Activated CD4-positive, alpha-beta memory T cell treated with anti-CD3 and anti-CD28 coated beads for 36 hours (primary cell): Measurements from ENCODE around the gene HECTD4. TPM values are rescaled to one million over a fixed set of nuclear protein-coding genes. Genes with fewer than 3 reads are reported as not detected.

Experiments
- CTCF ChIA-PET: fragments of 350-600 bp; sonication (Branson Sonifier 250); formaldehyde crosslinking; loops from one replicate; lab custom pipeline; 2021; ENCODE audit warnings: antibody characterized with exemption, inconsistent platforms; lab: Charles Lee
- POLR2A ChIA-PET: fragments of 350-600 bp; sonication (Branson Sonifier 250); formaldehyde crosslinking; loops from one replicate; lab custom pipeline; 2021; ENCODE audit warnings: antibody characterized with exemption; lab: Charles Lee
- DNase-seq: peaks from one replicate; pipeline ENCODE4 v3.0.0-alpha.2; 2020
- H3K27ac Mint-ChIP-seq: one replicate; pipeline ENCODE4 v1.8.0; 2021; ENCODE audit warnings: mixed read lengths
- H3K27me3 Mint-ChIP-seq: one replicate; pipeline ENCODE4 v1.8.0; 2021; ENCODE audit warnings: mixed read lengths
- H3K36me3 Mint-ChIP-seq: one replicate; pipeline ENCODE4 v1.8.0; 2021; ENCODE audit warnings: mixed read lengths
- H3K4me1 Mint-ChIP-seq: one replicate; pipeline ENCODE4 v1.8.0; 2021; ENCODE audit warnings: low read depth, mixed read lengths
- H3K4me3 Mint-ChIP-seq: one replicate; pipeline ENCODE4 v1.8.0; 2021; ENCODE audit warnings: mild to moderate bottlenecking, mixed read lengths
- H3K9me3 Mint-ChIP-seq: one replicate; pipeline ENCODE4 v1.8.0; 2021; ENCODE audit warnings: mixed read lengths
- intact Hi-C: fragments of 100-400 bp; cut with micrococcal nuclease; formaldehyde crosslinking; loops from one replicate; pipeline ENCODE4 v1.15.1; 2023
- total RNA-seq, 2 experiments: library from RNA; stranded (reverse); gene quantifications; one replicate each; pipeline ENCODE4 v1.2.3, GENCODE V29; 2021

HECTD4 gene
- total RNA-seq, 2 experiments from 2014 or later, result 24.0 to 24.4 TPM

DNA sequence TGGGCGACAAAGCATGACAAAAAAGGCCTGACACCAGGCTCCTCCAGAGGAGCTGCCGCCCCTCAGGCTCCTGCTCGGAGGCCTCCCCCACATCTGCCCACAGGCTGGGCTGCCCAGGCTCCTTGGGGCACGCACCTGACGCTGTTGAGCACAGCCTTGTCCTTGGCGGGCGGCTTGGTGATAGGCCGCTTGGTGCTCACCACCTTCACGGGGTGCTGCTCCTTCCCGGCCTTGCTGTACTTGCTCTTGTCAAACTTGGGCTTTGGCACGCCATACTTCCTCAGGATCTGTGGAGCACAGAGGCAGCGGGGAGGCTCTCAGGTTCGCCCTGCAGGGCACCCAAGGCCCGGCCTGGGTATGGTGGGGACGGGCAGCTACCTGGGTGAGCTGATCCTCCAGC lies 203.4 kb downstream of the HECTD4 start:
- intact Hi-C loops, result no loop called here
- Mint-ChIP-seq H3K27ac (no peak overlapping the region), H3K36me3 (peaks cover 14% of the 10 kb centered on the region), H3K4me3 (no peak overlapping the region), H3K4me1 (peaks cover 18% of the 10 kb centered on the region), H3K27me3 (no peaks in the 10 kb centered on the region), H3K9me3 (no peaks in the 10 kb centered on the region)
- ChIA-PET CTCF (no interaction called here), POLR2A (no interaction called here)
- no peak for DNase-seq

DNA sequence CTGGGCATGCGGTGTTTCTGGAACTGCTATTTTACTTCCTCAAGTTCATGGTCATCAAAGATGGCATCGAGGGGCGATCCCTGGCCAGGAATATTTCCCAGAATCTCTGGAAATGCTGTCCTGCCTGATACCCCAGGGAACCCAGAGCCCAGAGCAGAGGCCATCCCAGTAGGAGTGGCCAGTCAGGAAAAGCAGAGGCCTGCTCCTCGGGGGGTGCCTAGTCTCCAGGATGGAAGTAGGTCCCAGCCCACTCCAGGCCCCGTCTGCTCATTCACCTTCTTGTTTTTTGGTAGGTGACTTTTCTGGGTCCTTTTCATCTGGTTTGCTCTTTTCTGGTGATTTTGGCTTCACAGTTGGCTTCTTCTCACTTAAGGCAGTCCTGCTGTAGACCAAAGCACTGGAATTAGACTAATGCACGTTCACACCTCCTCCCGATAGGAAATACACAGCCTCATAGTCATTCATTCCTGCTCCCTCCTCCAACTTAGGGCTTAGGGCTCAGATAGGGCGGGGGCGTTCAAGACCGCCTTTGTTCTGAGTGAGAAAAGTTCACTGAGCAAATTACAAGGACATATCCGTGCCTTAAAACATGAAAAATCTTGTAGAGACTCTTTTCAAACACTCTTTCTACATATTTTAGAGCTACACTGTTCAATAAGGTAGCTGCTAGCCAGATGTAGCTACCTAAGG lies 205.8 kb downstream of the HECTD4 start:
- Mint-ChIP-seq H3K4me1 (peaks cover 4% of the 10 kb centered on the region), H3K27me3 (no peaks in the 10 kb centered on the region), H3K36me3 (peaks cover 19% of the 10 kb centered on the region), H3K4me3 (no peak overlapping the region), H3K9me3 (no peaks in the 10 kb centered on the region), H3K27ac (no peak overlapping the region)
- intact Hi-C loops, result no loop called here
- POLR2A ChIA-PET, result no interaction called here
- CTCF ChIA-PET, result no interaction called here
- DNase-seq, result no peak

DNA sequence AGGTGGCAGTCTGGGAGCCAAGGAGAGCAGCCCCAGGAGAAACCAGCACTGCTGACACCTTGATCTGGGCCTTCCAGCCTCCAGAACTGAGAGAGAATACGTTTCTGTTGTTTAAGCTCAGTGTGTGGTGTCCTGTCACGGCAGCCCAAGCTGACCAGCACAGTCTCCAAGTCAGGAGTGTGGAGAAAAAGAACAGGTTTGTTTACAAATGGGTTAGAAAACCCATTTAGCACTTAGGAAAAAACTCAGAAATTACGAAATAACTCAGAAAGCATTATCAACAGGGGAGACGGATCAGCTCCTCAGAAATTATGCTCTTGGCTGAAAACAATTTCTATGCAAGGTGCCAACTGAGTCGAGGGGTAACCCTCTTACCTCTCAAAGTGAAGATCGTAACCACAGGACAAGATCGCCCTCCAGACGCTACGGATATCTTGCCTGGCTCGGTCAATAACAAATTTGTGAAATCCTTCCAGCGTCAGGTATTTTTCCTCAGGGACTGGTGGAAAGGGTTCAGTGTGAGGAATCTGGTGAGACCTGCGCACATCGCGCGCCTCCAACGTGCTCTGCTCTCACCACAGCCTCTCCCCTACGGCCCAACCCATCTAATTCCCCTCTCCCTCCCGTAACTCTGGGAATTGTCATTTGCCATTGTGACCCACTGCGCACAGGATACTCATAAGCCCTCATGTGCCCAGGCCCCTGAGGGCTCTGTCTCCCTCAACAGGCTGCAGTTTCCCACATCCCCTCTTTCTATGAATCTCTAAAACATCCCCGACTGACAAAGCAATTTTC lies 206.7 kb downstream of the HECTD4 start:
- Mint-ChIP-seq H3K4me3 (no peak overlapping the region), H3K36me3 (peaks cover 18% of the 10 kb centered on the region), H3K4me1 (peaks cover 3% of the 10 kb centered on the region), H3K27me3 (no peaks in the 10 kb centered on the region), H3K9me3 (no peaks in the 10 kb centered on the region), H3K27ac (no peak overlapping the region)
- intact Hi-C loops, result no loop called here
- no peak for DNase-seq
- ChIA-PET POLR2A (no interaction called here), CTCF (no interaction called here)

DNA sequence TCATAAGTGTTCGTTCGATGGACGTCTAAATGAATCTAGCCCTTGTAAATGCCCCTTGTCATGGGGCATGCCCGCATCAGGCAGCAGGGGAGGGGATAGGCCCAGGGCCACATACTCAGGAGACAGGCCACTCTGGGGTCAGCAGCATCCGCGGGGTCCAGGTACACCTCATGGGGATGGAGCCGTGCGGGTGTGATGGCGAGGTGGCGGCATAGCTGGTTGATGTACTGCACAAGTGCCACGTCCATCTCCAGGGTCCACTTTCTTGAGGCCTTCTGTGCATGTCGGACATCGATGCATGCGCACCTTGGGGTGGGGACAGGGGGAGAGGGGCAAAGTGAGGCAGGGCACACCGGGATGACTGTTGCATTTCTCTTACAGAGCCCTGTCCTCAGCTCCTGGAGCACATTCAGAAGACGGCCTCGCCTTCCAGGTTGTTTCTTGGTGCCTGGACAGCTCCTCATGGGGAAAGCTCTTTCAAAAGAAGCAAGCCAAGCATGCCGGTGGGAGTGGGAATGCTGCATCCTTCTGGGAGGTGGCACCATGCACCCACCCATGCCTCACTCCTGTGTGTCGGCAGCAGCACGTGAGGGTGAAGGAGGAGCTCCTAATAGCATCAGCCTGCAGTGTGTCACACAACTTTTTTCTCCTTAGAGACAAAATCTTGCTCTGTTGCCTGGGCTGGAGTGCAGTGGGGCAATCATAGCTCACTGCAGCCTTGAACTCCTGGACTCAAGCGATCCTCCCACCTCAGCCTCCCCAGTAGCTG lies 209.5 kb downstream of the HECTD4 start:
- CTCF ChIA-PET, result no interaction called here
- Mint-ChIP-seq H3K4me3 (no peak overlapping the region), H3K36me3 (peaks cover 13% of the 10 kb centered on the region), H3K9me3 (no peaks in the 10 kb centered on the region), H3K27me3 (no peaks in the 10 kb centered on the region), H3K27ac (no peak overlapping the region), H3K4me1 (no peaks in the 10 kb centered on the region)
- intact Hi-C loops, result no loop called here
- POLR2A ChIA-PET, result no interaction called here
- DNase-seq, result no peak

DNA sequence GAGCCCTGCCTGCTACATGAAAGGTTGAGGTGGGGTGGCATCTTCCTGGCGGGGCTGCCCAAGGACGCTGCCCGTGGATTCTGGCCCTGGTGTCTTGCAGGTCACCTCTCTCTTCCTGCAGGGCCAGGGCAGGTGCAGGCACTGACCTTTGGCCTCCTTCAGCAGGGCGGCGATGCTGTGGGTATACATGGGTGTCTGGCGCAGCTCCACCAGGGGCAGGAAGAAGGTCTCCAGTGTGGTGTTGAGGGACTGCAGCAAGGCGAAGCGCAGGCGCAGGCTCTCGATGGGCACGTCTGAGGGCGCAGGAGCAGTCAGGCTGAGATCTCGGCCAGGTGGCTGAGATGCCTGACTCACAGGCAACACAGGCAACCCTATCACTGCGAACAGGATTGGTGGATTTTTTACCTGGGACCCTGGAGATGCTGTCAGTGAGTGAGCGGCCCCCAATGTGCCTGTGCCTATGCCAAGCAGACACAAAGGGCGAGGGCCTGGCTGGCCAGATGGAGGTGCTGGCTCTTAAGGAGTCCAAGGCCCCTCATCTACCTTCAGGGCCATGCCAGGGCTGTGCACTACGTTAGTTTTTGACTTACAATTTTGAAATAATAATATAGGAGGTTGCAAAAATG lies 211.1 kb downstream of the HECTD4 start:
- DNase-seq, result no peak
- H3K27me3 Mint-ChIP-seq, result no peaks in the 10 kb centered on the region
- no peaks in the 10 kb centered on the region for H3K9me3 Mint-ChIP-seq
- CTCF ChIA-PET, result no interaction called here
- peaks cover 13% of the 10 kb centered on the region for H3K36me3 Mint-ChIP-seq
- no peak overlapping the region for H3K27ac Mint-ChIP-seq
- H3K4me1 Mint-ChIP-seq, result no peaks in the 10 kb centered on the region
- no peak overlapping the region for H3K4me3 Mint-ChIP-seq
- intact Hi-C loops, result no loop called here
- POLR2A ChIA-PET, result no interaction called here

DNA sequence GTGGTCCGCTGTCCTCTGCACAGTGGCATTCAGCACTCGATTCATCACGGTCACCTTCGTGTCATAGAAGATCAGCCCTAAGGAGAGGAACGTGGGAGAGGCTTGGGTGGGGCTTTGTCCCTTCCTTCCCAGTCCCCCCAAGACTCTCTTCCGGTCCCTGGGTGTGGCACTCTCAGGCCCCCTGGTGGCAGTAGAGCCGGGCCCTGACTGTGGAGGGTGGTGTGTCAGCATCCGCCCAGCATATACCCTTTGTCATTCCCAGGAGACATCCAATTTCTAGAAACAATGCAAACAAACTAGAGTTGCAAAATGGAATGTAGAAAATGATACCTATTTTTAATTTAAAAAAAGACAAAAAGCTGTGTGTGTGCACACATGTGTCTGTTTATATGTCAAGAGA lies 211.9 kb downstream of the HECTD4 start:
- Mint-ChIP-seq H3K27ac (no peak overlapping the region), H3K4me1 (no peaks in the 10 kb centered on the region), H3K27me3 (no peaks in the 10 kb centered on the region), H3K9me3 (no peaks in the 10 kb centered on the region), H3K4me3 (no peak overlapping the region), H3K36me3 (peaks cover 13% of the 10 kb centered on the region)
- CTCF ChIA-PET, result interaction anchor here (0.6 kb wide), 1 partner anchor 84 kb away, joined by 3 read pairs; no protein-coding TSS in a partner anchor
- POLR2A ChIA-PET, result no interaction called here
- intact Hi-C loops, result no loop called here
- peak; percentile 42 for DNase-seq

DNA sequence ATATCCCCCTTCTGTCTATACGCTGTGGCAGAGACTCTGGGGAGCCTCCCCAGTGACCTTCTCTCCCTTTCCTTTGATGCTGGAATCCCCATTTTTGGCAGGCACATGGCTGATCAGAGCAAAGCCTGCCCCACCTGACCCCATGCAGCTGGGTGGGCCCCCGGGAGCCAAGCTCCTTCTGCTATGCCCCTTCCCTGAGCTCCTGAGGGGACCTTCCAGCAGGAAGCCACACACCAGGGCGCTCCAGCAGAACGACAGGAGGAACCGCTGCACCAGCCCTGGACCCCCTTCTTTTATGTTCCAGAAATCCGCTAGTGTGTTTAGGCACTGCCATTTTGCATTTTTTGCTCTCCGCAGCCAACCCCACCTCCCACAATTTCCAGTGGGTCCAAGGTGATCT lies 212.3 kb downstream of the HECTD4 start:
- intact Hi-C loops, result no loop called here
- H3K4me3 Mint-ChIP-seq, result no peak overlapping the region
- no peak overlapping the region for H3K27ac Mint-ChIP-seq
- no peaks in the 10 kb centered on the region for H3K9me3 Mint-ChIP-seq
- H3K27me3 Mint-ChIP-seq, result no peaks in the 10 kb centered on the region
- POLR2A ChIA-PET, result no interaction called here
- peaks cover 9% of the 10 kb centered on the region for H3K36me3 Mint-ChIP-seq
- no peak for DNase-seq
- CTCF ChIA-PET, result interaction anchor here (0.6 to 1.3 kb wide), 2 partner anchors 28 to 84 kb away, joined by 3 read pairs; no protein-coding TSS in a partner anchor
- no peaks in the 10 kb centered on the region for H3K4me1 Mint-ChIP-seq

DNA sequence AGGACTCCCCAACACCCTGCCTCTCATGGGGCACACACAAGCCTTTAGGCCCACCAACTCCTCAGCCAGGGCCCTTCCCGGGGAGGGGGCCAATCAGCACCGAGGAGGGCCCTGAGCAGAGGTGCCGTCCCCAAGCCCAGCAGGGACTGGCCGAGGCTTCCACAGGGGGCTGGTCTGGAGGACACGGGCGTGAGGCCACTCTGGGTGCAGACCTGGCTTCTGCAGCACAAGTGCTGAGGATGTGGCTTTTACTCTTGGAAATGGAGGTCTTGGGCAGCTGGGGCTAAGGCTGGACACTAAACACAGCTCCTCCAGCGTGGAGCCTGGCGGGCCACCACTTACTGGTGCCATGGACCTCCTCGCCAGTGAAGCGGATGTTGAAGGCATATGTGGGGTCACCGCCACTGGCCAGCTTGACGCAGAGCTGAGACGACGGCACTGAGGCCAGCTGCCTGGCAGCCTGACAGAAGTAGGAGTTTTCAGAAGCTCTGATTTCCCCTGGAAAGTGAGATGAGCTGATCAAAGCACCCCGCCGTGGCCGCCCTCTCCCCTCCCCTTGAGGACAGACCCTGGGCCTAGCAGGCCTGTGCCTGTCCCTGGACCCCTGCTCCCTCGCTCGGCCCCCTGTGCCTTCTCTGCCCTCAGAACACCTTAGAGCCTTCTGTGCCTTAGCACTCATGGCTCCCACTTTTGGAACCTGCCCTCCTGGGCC lies 212.9 kb downstream of the HECTD4 start:
- DNase-seq, result no peak
- H3K27ac Mint-ChIP-seq, result no peak overlapping the region
- H3K4me3 Mint-ChIP-seq, result no peak overlapping the region
- intact Hi-C loops, result no loop called here
- peaks cover 8% of the 10 kb centered on the region for H3K36me3 Mint-ChIP-seq
- H3K9me3 Mint-ChIP-seq, result no peaks in the 10 kb centered on the region
- CTCF ChIA-PET, result interaction anchor here (1.3 kb wide), 1 partner anchor 29 kb away, joined by 3 read pairs; no protein-coding TSS in a partner anchor
- no peaks in the 10 kb centered on the region for H3K4me1 Mint-ChIP-seq
- POLR2A ChIA-PET, result no interaction called here
- no peaks in the 10 kb centered on the region for H3K27me3 Mint-ChIP-seq

DNA sequence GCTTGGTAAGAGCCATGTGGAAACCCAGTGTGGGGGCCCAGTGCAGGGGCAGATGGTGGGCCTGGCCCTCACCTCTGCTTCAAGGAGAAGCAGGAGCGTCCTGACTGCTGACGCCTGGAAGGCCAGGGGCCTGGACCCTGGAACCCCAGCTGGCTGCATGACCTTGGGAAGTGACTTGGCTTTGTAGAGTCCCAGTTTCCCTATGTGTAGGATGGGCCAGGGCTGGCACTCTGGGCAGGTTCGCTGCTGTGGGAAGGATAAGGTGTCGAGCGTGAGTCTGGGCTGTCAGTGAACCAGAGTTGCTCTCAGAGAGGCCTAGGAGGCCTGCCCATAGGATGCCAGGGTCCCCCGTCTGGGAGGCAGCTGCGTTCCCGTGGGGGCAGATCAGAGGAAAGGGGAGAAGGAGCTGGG lies 213.7 kb downstream of the HECTD4 start:
- ChIA-PET CTCF (interaction anchor here (1.3 kb wide), 1 partner anchor 30 kb away, joined by 3 read pairs; no protein-coding TSS in a partner anchor), POLR2A (no interaction called here)
- DNase-seq, result no peak
- no peaks in the 10 kb centered on the region for H3K9me3 Mint-ChIP-seq
- intact Hi-C loops, result no loop called here
- H3K4me3 Mint-ChIP-seq, result no peak overlapping the region
- no peaks in the 10 kb centered on the region for H3K4me1 Mint-ChIP-seq
- H3K36me3 Mint-ChIP-seq, result peaks cover 8% of the 10 kb centered on the region
- no peak overlapping the region for H3K27ac Mint-ChIP-seq
- H3K27me3 Mint-ChIP-seq, result no peaks in the 10 kb centered on the region

DNA sequence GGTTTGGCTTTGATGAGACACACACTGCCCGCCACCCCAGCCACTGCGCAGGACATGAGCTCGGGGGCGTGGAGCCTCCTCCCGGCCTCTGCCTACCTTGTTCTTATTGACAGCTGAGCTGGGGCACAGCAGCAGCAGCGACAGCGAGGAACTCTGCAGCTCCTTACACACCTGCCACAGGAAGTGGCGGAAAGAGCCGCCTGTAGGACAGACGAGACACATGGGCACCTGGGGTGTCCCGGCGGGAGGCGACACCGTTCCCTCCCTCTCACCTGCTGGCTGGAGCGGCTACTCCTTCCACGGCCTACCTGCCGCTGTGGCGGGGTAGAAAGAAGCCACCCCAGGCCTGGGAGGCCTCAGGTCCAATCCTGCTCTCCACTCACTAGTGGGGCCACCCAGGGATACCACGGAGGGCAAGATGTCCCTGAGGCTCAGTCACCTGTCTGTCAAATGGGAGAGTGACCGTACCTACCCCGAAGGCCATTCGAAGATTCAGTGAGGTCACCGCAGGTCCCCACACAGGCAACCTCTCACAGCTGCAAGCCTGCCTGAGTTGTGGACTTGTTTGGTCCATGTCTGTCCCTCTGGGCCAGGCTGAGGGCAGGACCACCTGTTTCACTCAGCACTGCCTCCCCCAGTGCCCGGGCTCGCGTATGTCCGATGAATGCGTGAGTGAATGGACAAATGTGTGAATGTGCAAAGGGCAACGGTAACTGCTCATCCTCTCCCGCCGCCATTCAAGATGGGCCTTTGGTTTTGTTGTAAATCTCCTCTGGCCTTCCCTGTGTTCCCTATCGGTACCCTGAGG lies 214.3 kb downstream of the HECTD4 start:
- Mint-ChIP-seq H3K9me3 (no peaks in the 10 kb centered on the region), H3K27ac (no peak overlapping the region), H3K4me3 (no peak overlapping the region), H3K4me1 (no peaks in the 10 kb centered on the region), H3K36me3 (peaks cover 11% of the 10 kb centered on the region), H3K27me3 (no peaks in the 10 kb centered on the region)
- POLR2A ChIA-PET, result interaction anchor here (0.5 kb wide), 1 partner anchor 286 kb away, joined by 3 read pairs; no protein-coding TSS in a partner anchor
- DNase-seq, result no peak
- CTCF ChIA-PET, result no interaction called here
- intact Hi-C loops, result no loop called here

DNA sequence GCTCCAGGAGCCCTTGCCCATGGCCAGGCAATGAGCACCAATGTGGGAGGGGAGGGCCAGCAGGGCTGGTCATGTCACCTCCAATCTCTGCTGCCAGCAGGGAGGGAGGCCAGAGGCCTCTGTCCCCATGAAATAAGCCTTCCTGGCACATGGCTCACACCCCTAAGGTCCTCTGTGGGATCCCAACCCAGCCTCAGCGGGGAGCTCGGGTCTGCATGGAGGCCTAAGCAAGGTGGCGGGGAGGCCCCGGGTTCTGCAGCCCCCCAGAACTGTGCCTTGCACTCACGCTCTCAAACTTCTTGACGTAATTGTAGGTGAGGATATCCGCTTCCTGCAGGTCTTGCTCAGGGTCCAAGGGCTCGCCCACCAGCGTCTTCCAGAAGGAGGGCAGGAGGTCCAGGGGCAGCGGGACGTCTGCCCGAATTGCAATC lies 215.2 kb downstream of the HECTD4 start:
- no peak for DNase-seq
- CTCF ChIA-PET, result no interaction called here
- POLR2A ChIA-PET, result no interaction called here
- Mint-ChIP-seq H3K9me3 (no peaks in the 10 kb centered on the region), H3K4me3 (no peak overlapping the region), H3K27me3 (no peaks in the 10 kb centered on the region), H3K27ac (no peak overlapping the region), H3K36me3 (peaks cover 8% of the 10 kb centered on the region), H3K4me1 (no peaks in the 10 kb centered on the region)
- intact Hi-C loops, result no loop called here
